ENCODE data around the gene SUCLA2. TPM values are rescaled to one million over a fixed set of nuclear protein-coding genes. Genes with fewer than 3 reads are reported as not detected.

Gene SUCLA2
- total and polyA plus RNA-seq, 7 experiments from 2014 or later, result 20.0 to 36.6 (median 26.4) TPM

DNA sequence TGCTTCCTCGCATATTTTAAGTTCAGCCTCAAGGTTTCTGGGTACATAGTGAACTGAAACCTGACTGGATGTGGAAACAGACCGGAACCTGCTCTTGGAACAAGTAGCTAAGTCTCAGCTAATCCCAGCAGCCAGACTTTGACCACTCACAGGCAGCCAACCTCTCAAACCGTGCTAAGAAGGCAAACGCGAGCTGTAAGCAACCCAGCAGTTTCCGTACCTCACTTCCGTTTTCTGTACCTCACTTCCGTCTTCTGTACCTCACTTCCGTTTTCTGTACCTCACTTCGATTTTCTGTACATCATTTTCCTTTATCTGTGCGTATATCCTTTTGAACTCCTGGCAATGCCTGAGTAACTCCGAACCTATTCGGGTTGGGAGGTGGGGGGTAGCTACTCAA lies 96.8 kb downstream of the SUCLA2 start:
- ATAC-seq (no peak), DNase-seq (no peak)
- Mint-ChIP-seq H3K27me3 (no peaks in the 10 kb centered on the region), H3K4me3 (peak overlapping the region in 2 of 10 donors; percentile 13 to 44), H3K27ac (no peak overlapping the region), H3K36me3 (peaks cover 0 to 59% (median 49%) of the 10 kb centered on the region in 5 donors), H3K9me3 (peaks cover 0 to 8% (median 2%) of the 10 kb centered on the region in 11 donors), H3K4me1 (peaks cover 0 to 6% (median 0%) of the 10 kb centered on the region in 7 donors)
- intact Hi-C loops (cut with micrococcal nuclease), result no loop called here
- no peak overlapping the region for H3K27ac ChIP-seq (ENCODE audit: low read depth, low read length)
- ChIA-PET POLR2A (no interaction called here), CTCF (no interaction called here)
- no peaks in the 10 kb centered on the region for H3K27me3 ChIP-seq (ENCODE audit: control insufficient read depth in 2 of 2, insufficient read depth in 2 of 2, low read length in 2 of 2)
- H3K4me3 ChIP-seq (ENCODE audit: low read length), result no peak overlapping the region
- no peaks in the 10 kb centered on the region for H3K36me3 ChIP-seq (ENCODE audit: control insufficient read depth in 2 of 3, insufficient read depth in 3 of 3, low read length in 3 of 3)
- H3K4me1 ChIP-seq (ENCODE audit: control insufficient read depth in 2 of 2, insufficient read depth in 2 of 2, low read length in 2 of 2), result no peaks in the 10 kb centered on the region
- H3K9me3 ChIP-seq (ENCODE audit: control insufficient read depth in 2 of 3, low read length in 3 of 3), result no peaks in the 10 kb centered on the region

DNA sequence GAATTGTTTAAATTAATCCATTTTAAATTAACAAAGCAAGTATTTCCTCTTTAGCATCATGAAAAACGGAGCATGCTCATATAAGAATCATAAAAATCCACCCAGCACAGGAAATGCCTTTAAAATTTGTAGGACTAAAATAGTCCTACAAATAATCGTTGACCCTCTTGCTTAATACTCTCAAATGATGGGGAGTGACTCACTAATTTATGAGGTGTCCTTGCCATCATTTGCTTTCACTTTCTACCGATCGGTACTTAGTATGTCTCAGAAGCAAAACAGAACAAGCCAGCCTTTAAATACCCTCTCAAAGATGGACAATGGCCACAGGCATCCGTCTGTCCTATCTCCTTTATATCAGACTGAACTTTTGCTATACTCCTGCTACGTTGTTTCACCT lies 97.2 kb downstream of the SUCLA2 start:
- H3K4me1 Mint-ChIP-seq, result peaks cover 0 to 6% (median 0%) of the 10 kb centered on the region in 7 donors
- H3K27me3 ChIP-seq (ENCODE audit: control insufficient read depth in 2 of 2, insufficient read depth in 2 of 2, low read length in 2 of 2), result no peaks in the 10 kb centered on the region
- peaks cover 0 to 58% (median 49%) of the 10 kb centered on the region in 5 donors for H3K36me3 Mint-ChIP-seq
- H3K27me3 Mint-ChIP-seq, result peaks cover 0 to 3% (median 0%) of the 10 kb centered on the region in 5 donors
- H3K4me3 ChIP-seq (ENCODE audit: low read length), result no peak overlapping the region
- H3K9me3 Mint-ChIP-seq, result peaks cover 0 to 6% (median 0%) of the 10 kb centered on the region in 11 donors
- no peaks in the 10 kb centered on the region for H3K4me1 ChIP-seq (ENCODE audit: control insufficient read depth in 2 of 2, insufficient read depth in 2 of 2, low read length in 2 of 2)
- H3K36me3 ChIP-seq (ENCODE audit: control insufficient read depth in 2 of 3, insufficient read depth in 3 of 3, low read length in 3 of 3), result no peaks in the 10 kb centered on the region
- POLR2A ChIA-PET, result no interaction called here
- no peak overlapping the region for H3K27ac ChIP-seq (ENCODE audit: low read depth, low read length)
- intact Hi-C loops (cut with micrococcal nuclease), result no loop called here
- H3K27ac Mint-ChIP-seq, result no peak overlapping the region
- ATAC-seq (peak; percentile 38), DNase-seq (no peak)
- no peaks in the 10 kb centered on the region for H3K9me3 ChIP-seq (ENCODE audit: control insufficient read depth in 2 of 3, low read length in 3 of 3)
- H3K4me3 Mint-ChIP-seq, result peak overlapping the region in 1 of 10 donors; percentile 44
- CTCF ChIA-PET, result no interaction called here

DNA sequence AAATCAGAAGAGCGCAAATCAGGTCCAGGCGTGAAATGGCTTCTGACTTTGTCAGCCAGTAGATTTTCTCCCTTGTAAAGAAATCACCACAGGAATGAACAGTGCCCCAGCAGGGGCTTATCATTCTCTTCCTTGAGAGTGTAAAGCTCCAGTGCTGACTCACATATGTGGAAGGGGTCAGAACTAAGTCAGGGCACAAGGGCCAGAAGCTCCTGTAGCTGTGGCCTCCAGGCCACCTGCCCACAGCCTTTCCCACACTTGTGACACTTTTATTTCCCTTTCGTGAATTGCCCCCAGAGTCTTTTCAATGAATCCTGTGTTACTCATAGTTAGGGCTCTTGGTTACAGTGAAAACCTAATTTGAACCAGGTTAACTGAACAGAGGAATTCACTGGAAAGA lies 99.6 kb downstream of the SUCLA2 start:
- DNase-seq (no peak), ATAC-seq (no peak)
- H3K4me1 Mint-ChIP-seq, result peaks cover 0 to 6% (median 0%) of the 10 kb centered on the region in 7 donors
- H3K27ac ChIP-seq (ENCODE audit: low read depth, low read length), result no peak overlapping the region
- H3K27me3 Mint-ChIP-seq, result peaks cover 0 to 3% (median 0%) of the 10 kb centered on the region in 5 donors
- H3K36me3 Mint-ChIP-seq, result peaks cover 0 to 59% (median 45%) of the 10 kb centered on the region in 5 donors
- intact Hi-C loops (cut with micrococcal nuclease), result no loop called here
- no peak overlapping the region for H3K4me3 ChIP-seq (ENCODE audit: low read length)
- peaks cover 0 to 6% (median 0%) of the 10 kb centered on the region in 11 donors for H3K9me3 Mint-ChIP-seq
- H3K9me3 ChIP-seq (ENCODE audit: control insufficient read depth in 2 of 3, low read length in 3 of 3), result no peaks in the 10 kb centered on the region
- no peak overlapping the region for H3K27ac Mint-ChIP-seq
- no peak overlapping the region for H3K4me3 Mint-ChIP-seq
- H3K4me1 ChIP-seq (ENCODE audit: control insufficient read depth in 2 of 2, insufficient read depth in 2 of 2, low read length in 2 of 2), result no peaks in the 10 kb centered on the region
- POLR2A ChIA-PET, result no interaction called here
- H3K27me3 ChIP-seq (ENCODE audit: control insufficient read depth in 2 of 2, insufficient read depth in 2 of 2, low read length in 2 of 2), result no peaks in the 10 kb centered on the region
- CTCF ChIA-PET, result no interaction called here
- no peaks in the 10 kb centered on the region for H3K36me3 ChIP-seq (ENCODE audit: control insufficient read depth in 2 of 3, insufficient read depth in 3 of 3, low read length in 3 of 3)

DNA sequence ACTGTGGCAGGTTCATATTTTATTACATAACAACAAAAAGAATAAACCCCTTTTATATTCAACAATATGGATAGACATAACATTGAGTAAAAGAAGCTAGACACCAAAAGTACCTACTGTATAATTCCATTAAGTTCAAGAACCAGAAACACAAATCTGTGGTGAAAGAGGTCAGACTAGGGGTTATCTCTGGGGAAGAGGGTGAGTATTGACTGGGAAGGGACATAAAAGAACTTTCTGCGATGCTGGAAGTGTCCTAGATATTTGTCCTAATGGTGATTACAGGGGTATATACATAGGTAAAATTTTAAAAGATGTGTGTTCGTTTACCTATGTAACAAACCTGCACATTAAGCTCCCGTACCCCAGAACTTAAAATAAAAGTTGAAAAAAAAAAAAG lies 103.0 kb downstream of the SUCLA2 start:
- POLR2A ChIA-PET, result no interaction called here
- Histone ChIP-seq H3K4me3 (ENCODE audit: low read length) (no peak overlapping the region), H3K4me1 (ENCODE audit: control insufficient read depth in 2 of 2, insufficient read depth in 2 of 2, low read length in 2 of 2) (no peaks in the 10 kb centered on the region), H3K36me3 (ENCODE audit: control insufficient read depth in 2 of 3, insufficient read depth in 3 of 3, low read length in 3 of 3) (no peaks in the 10 kb centered on the region), H3K9me3 (ENCODE audit: control insufficient read depth in 2 of 3, low read length in 3 of 3) (no peaks in the 10 kb centered on the region), H3K27me3 (ENCODE audit: control insufficient read depth in 2 of 2, insufficient read depth in 2 of 2, low read length in 2 of 2) (no peaks in the 10 kb centered on the region), H3K27ac (ENCODE audit: low read depth, low read length) (no peak overlapping the region)
- no peak for DNase-seq
- peaks cover 0 to 6% (median 0%) of the 10 kb centered on the region in 11 donors for H3K9me3 Mint-ChIP-seq
- H3K36me3 Mint-ChIP-seq, result peaks cover 0 to 41% (median 24%) of the 10 kb centered on the region in 5 donors
- ATAC-seq, result no peak
- no peak overlapping the region for H3K27ac Mint-ChIP-seq
- H3K4me1 Mint-ChIP-seq, result peaks cover 0 to 8% (median 6%) of the 10 kb centered on the region in 7 donors
- intact Hi-C loops (cut with micrococcal nuclease), result no loop called here
- CTCF ChIA-PET, result interaction anchor here (0.7 kb wide), 1 partner anchor 8 kb away, joined by 3 read pairs; no protein-coding TSS in a partner anchor
- H3K27me3 Mint-ChIP-seq, result peaks cover 0 to 3% (median 0%) of the 10 kb centered on the region in 5 donors
- H3K4me3 Mint-ChIP-seq, result no peak overlapping the region

DNA sequence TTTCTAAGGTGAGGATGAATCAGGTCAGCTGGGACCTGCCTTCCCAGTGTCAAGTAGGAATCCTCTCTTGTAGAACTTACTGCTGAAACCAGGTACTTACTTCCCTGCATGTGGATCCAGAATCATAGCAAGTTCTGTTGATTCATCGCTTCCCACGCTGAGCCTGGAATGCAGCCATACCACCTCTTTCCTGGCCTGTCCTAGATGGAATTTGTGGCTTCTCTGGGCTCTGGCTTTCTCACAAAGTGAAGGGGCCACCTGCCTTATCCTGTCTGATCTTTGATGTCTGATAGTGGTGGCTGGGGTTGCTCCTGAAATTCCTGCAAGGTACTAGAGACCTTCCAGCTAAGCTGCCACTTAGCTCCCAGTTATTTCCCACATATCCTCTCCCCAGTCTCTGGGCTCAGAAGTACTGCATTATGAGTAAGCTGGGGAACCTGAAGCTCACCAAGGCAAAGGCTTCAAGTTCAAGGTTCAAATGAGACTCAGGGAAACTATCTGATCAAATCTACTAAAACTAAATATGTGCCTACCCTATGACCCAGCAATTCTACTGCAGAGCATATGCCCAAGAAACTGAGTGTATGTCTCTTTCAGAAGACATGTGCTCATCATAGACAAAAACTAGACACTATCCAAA lies 103.5 kb downstream of the SUCLA2 start:
- Mint-ChIP-seq H3K27ac (no peak overlapping the region), H3K36me3 (peaks cover 0 to 41% (median 24%) of the 10 kb centered on the region in 5 donors), H3K4me1 (peaks cover 0 to 9% (median 6%) of the 10 kb centered on the region in 7 donors), H3K9me3 (peaks cover 0 to 6% (median 0%) of the 10 kb centered on the region in 11 donors), H3K4me3 (no peak overlapping the region), H3K27me3 (peaks cover 0 to 3% (median 0%) of the 10 kb centered on the region in 5 donors)
- POLR2A ChIA-PET, result no interaction called here
- Histone ChIP-seq H3K27ac (ENCODE audit: low read depth, low read length) (no peak overlapping the region), H3K9me3 (ENCODE audit: control insufficient read depth in 2 of 3, low read length in 3 of 3) (no peaks in the 10 kb centered on the region), H3K27me3 (ENCODE audit: control insufficient read depth in 2 of 2, insufficient read depth in 2 of 2, low read length in 2 of 2) (no peaks in the 10 kb centered on the region), H3K4me1 (ENCODE audit: control insufficient read depth in 2 of 2, insufficient read depth in 2 of 2, low read length in 2 of 2) (no peaks in the 10 kb centered on the region), H3K36me3 (ENCODE audit: control insufficient read depth in 2 of 3, insufficient read depth in 3 of 3, low read length in 3 of 3) (no peaks in the 10 kb centered on the region), H3K4me3 (ENCODE audit: low read length) (no peak overlapping the region)
- CTCF ChIA-PET, result interaction anchor here (0.7 kb wide), 1 partner anchor 8 kb away, joined by 3 read pairs; no protein-coding TSS in a partner anchor
- intact Hi-C loops (cut with micrococcal nuclease), result no loop called here
- DNase-seq, result no peak
- ATAC-seq, result no peak

DNA sequence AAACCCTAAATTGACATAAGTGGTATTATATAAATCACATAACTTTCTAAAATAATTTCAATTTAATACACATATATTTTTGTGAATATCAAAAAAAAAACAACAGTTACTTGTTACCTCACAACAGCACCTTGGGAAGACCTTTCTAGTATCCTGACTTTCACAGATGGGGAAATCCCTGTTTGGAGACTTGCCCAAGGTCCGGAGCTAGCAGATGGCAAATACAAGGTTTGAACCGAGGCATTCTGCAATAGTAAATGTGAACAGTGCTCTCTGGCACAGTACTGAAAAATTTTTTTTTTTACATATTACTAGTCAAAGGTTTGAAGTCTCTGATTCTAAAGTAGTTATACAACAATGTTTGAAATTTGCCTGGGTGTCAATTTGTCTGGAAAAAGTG lies 104.5 kb downstream of the SUCLA2 start:
- no peak overlapping the region for H3K27ac Mint-ChIP-seq
- Histone ChIP-seq H3K27me3 (ENCODE audit: control insufficient read depth in 2 of 2, insufficient read depth in 2 of 2, low read length in 2 of 2) (no peaks in the 10 kb centered on the region), H3K36me3 (ENCODE audit: control insufficient read depth in 2 of 3, insufficient read depth in 3 of 3, low read length in 3 of 3) (no peaks in the 10 kb centered on the region), H3K27ac (ENCODE audit: low read depth, low read length) (no peak overlapping the region), H3K4me3 (ENCODE audit: low read length) (no peak overlapping the region), H3K4me1 (ENCODE audit: control insufficient read depth in 2 of 2, insufficient read depth in 2 of 2, low read length in 2 of 2) (no peaks in the 10 kb centered on the region), H3K9me3 (ENCODE audit: control insufficient read depth in 2 of 3, low read length in 3 of 3) (no peaks in the 10 kb centered on the region)
- CTCF ChIA-PET, result interaction anchor here (0.6 kb wide), 1 partner anchor 699 kb away, joined by 3 read pairs; no protein-coding TSS in a partner anchor
- peaks cover 0 to 6% (median 0%) of the 10 kb centered on the region in 11 donors for H3K9me3 Mint-ChIP-seq
- DNase-seq (no peak), ATAC-seq (no peak)
- intact Hi-C loops (cut with micrococcal nuclease), result no loop called here
- peaks cover 0 to 15% (median 6%) of the 10 kb centered on the region in 7 donors for H3K4me1 Mint-ChIP-seq
- POLR2A ChIA-PET, result no interaction called here
- H3K36me3 Mint-ChIP-seq, result peaks cover 0 to 37% (median 19%) of the 10 kb centered on the region in 5 donors
- H3K4me3 Mint-ChIP-seq, result no peak overlapping the region
- peaks cover 0 to 3% (median 0%) of the 10 kb centered on the region in 5 donors for H3K27me3 Mint-ChIP-seq

DNA sequence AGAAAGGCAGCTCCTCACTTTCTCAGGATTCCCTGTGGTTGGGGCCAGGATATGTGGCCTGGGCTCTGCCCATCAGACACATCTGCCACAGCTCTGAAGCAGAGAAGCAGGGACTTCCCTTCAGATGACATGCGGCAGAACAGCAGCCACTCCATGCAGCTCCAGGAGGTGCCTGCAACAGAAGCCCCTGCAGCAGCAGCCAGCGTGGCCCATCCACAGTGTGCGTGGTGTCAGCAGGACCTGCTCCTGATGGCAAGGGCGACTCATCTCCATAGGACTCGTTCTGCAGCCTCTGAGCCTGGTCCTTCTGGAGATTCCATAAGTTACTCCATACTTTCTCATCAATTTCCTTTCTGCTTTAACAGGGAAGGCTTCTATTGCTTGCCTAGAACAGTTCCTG lies 105.0 kb downstream of the SUCLA2 start:
- ChIA-PET POLR2A (no interaction called here), CTCF (no interaction called here)
- H3K4me1 Mint-ChIP-seq, result peaks cover 0 to 18% (median 7%) of the 10 kb centered on the region in 7 donors
- H3K9me3 Mint-ChIP-seq, result peaks cover 0 to 6% (median 0%) of the 10 kb centered on the region in 11 donors
- intact Hi-C loops (cut with micrococcal nuclease), result no loop called here
- peaks cover 0 to 34% (median 14%) of the 10 kb centered on the region in 5 donors for H3K36me3 Mint-ChIP-seq
- DNase-seq (no peak), ATAC-seq (no peak)
- Histone ChIP-seq H3K36me3 (ENCODE audit: control insufficient read depth in 2 of 3, insufficient read depth in 3 of 3, low read length in 3 of 3) (no peaks in the 10 kb centered on the region), H3K4me3 (ENCODE audit: low read length) (no peak overlapping the region), H3K4me1 (ENCODE audit: control insufficient read depth in 2 of 2, insufficient read depth in 2 of 2, low read length in 2 of 2) (no peaks in the 10 kb centered on the region), H3K27ac (ENCODE audit: low read depth, low read length) (no peak overlapping the region), H3K9me3 (ENCODE audit: control insufficient read depth in 2 of 3, low read length in 3 of 3) (no peaks in the 10 kb centered on the region), H3K27me3 (ENCODE audit: control insufficient read depth in 2 of 2, insufficient read depth in 2 of 2, low read length in 2 of 2) (no peaks in the 10 kb centered on the region)
- H3K27me3 Mint-ChIP-seq, result peaks cover 0 to 3% (median 0%) of the 10 kb centered on the region in 5 donors
- H3K4me3 Mint-ChIP-seq, result no peak overlapping the region
- H3K27ac Mint-ChIP-seq, result no peak overlapping the region

Data from naive thymus-derived CD4-positive, alpha-beta T cell (primary cell).